ENCODE data around the gene SAMD3. TPM values are rescaled to one million over a fixed set of nuclear protein-coding genes. Genes with fewer than 3 reads are reported as not detected.

SAMD3 gene
- total RNA-seq, 2 donors from 2014 or later = 41.3 to 44.8 TPM

DNA sequence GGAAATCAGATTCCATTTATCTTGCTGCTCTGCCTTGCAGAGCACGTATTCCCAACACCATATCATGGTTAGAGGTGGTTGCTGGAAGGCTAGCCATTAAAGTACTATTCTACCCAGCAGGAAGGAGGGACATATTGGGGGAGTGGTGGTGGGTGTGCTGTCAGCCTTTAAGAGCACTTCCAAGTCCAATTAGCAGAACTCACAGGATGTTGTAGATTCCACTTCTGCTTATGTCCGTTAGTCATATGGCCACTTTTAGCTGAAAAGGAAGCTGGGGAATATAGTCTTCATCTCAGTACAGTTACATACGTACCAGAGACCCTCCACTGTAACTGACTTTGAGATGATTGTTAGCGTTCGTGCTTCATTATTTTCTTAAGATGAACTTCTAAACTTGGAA lies 94.4 kb downstream of the SAMD3 start:
- Mint-ChIP-seq H3K36me3 (ENCODE audit: low read depth) (peaks cover 9% of the 10 kb centered on the region), H3K9me3 (no peaks in the 10 kb centered on the region), H3K27ac (no peak overlapping the region), H3K4me1 (peaks cover 10% of the 10 kb centered on the region), H3K27me3 (ENCODE audit: insufficient read depth) (no peaks in the 10 kb centered on the region), H3K4me3 (no peak overlapping the region)
- Histone ChIP-seq H3K4me1 (ENCODE audit: control insufficient read depth, insufficient read depth, low read length) (no peaks in the 10 kb centered on the region), H3K36me3 (ENCODE audit: control insufficient read depth, insufficient read depth, low read length) (no peaks in the 10 kb centered on the region), H3K27me3 (ENCODE audit: control insufficient read depth, insufficient read depth, low read length, poor library complexity, severe bottlenecking) (no peaks in the 10 kb centered on the region), H3K9me3 (ENCODE audit: control insufficient read depth, low read length) (no peaks in the 10 kb centered on the region), H3K4me3 (ENCODE audit: low read length) (no peak overlapping the region), H3K9ac (ENCODE audit: extremely low read depth, low read length, poor library complexity, severe bottlenecking) (no peak overlapping the region), H3K27ac (ENCODE audit: low read depth, low read length) (no peak overlapping the region)
- DNase-seq = no peak
- TF ChIP-seq, protein P1, sequence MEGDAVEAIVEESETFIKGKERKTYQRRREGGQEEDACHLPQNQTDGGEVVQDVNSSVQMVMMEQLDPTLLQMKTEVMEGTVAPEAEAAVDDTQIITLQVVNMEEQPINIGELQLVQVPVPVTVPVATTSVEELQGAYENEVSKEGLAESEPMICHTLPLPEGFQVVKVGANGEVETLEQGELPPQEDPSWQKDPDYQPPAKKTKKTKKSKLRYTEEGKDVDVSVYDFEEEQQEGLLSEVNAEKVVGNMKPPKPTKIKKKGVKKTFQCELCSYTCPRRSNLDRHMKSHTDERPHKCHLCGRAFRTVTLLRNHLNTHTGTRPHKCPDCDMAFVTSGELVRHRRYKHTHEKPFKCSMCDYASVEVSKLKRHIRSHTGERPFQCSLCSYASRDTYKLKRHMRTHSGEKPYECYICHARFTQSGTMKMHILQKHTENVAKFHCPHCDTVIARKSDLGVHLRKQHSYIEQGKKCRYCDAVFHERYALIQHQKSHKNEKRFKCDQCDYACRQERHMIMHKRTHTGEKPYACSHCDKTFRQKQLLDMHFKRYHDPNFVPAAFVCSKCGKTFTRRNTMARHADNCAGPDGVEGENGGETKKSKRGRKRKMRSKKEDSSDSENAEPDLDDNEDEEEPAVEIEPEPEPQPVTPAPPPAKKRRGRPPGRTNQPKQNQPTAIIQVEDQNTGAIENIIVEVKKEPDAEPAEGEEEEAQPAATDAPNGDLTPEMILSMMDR (conservative IDR thresholded peaks at IDR 0.05) = no peak
- WGBS, 2 experiments (ENCODE audit: insufficient coverage in 1 of 2, insufficient read length in 1 of 2) = 94 to 100% methylated on average over 4 to 5 of the region's 5 CpGs

DNA sequence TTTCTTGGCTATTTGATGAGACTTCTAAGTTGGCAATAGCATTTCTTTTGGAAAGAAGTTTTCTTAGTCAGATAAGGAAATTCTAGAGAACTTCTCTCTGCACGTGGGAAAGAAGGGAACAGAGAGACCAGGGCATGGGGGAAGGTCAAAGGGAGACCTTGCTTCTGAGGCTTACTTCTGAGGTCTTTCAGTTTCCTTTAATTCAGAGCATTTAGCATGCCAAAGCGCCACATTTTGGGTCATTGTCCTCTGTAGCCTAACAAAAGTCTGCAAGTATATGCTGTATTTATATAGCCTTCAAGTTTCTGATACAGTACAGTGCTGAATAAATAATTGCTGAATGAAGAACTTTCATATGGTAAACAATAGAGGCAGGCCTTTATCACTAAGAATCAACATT lies 95.6 kb downstream of the SAMD3 start:
- TF ChIP-seq, protein P1 (conservative IDR thresholded peaks at IDR 0.05) = no peak
- peaks cover 2% of the 10 kb centered on the region for H3K4me1 Mint-ChIP-seq
- H3K27me3 ChIP-seq (ENCODE audit: control insufficient read depth, insufficient read depth, low read length, poor library complexity, severe bottlenecking) = no peaks in the 10 kb centered on the region
- H3K9ac ChIP-seq (ENCODE audit: extremely low read depth, low read length, poor library complexity, severe bottlenecking) = no peak overlapping the region
- H3K36me3 ChIP-seq (ENCODE audit: control insufficient read depth, insufficient read depth, low read length) = no peaks in the 10 kb centered on the region
- peaks cover 8% of the 10 kb centered on the region for H3K36me3 Mint-ChIP-seq (ENCODE audit: low read depth)
- 67 to 70% methylated on average over 1 to 2 of the region's 2 CpGs for WGBS, 2 experiments (ENCODE audit: insufficient coverage in 1 of 2, insufficient read length in 1 of 2)
- DNase-seq = no peak
- no peaks in the 10 kb centered on the region for H3K27me3 Mint-ChIP-seq (ENCODE audit: insufficient read depth)
- H3K9me3 Mint-ChIP-seq = no peaks in the 10 kb centered on the region
- no peaks in the 10 kb centered on the region for H3K9me3 ChIP-seq (ENCODE audit: control insufficient read depth, low read length)
- no peaks in the 10 kb centered on the region for H3K4me1 ChIP-seq (ENCODE audit: control insufficient read depth, insufficient read depth, low read length)
- no peak overlapping the region for H3K4me3 Mint-ChIP-seq
- H3K4me3 ChIP-seq (ENCODE audit: low read length) = no peak overlapping the region
- H3K27ac ChIP-seq (ENCODE audit: low read depth, low read length) = no peak overlapping the region
- H3K27ac Mint-ChIP-seq = no peak overlapping the region

DNA sequence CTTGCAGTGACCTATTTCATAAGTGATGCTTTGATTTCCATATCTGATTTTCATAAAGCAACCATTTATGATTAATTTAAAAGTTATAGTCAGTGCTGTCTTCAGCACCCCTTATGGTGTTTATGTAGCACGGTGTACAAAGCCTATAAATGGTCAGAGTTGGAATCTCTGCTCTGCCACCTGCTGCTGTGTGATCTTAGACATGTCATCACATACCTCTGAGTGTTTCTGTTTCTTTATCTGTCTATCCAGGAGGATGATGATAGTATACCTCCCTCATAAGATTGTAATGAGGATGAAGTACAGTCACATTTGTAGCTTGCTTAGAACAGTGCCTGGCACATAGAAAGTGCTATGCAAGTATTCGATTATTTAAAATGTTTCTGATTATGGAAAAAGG lies 100.5 kb downstream of the SAMD3 start:
- Histone ChIP-seq H3K36me3 (ENCODE audit: control insufficient read depth, insufficient read depth, low read length) (no peaks in the 10 kb centered on the region), H3K4me3 (ENCODE audit: low read length) (no peak overlapping the region), H3K9ac (ENCODE audit: extremely low read depth, low read length, poor library complexity, severe bottlenecking) (no peak overlapping the region), H3K27ac (ENCODE audit: low read depth, low read length) (no peak overlapping the region), H3K27me3 (ENCODE audit: control insufficient read depth, insufficient read depth, low read length, poor library complexity, severe bottlenecking) (no peaks in the 10 kb centered on the region), H3K9me3 (ENCODE audit: control insufficient read depth, low read length) (no peaks in the 10 kb centered on the region), H3K4me1 (ENCODE audit: control insufficient read depth, insufficient read depth, low read length) (no peaks in the 10 kb centered on the region)
- Mint-ChIP-seq H3K4me1 (no peaks in the 10 kb centered on the region), H3K27me3 (ENCODE audit: insufficient read depth) (no peaks in the 10 kb centered on the region), H3K9me3 (no peaks in the 10 kb centered on the region), H3K36me3 (ENCODE audit: low read depth) (peaks cover 8% of the 10 kb centered on the region), H3K4me3 (no peak overlapping the region), H3K27ac (no peak overlapping the region)
- no peak for DNase-seq
- TF ChIP-seq, protein P1 (conservative IDR thresholded peaks at IDR 0.05) = no peak
- 91 to 93% methylated on average over 2 of the region's 2 CpGs for WGBS, 2 experiments (ENCODE audit: insufficient coverage in 1 of 2, insufficient read length in 1 of 2)

Data from endodermal cell (in vitro differentiated cells).